ENCODE data around the gene BRF1.

GRCh38 chr14:105332350-105332874 is 31.6 kb upstream of the BRF1 start:
- TF ChIP-seq CTCF (IDR thresholded peaks at IDR 0.05; ENCODE audit: insufficient read depth, low read length, poor library complexity, severe bottlenecking) (no peak), EZH2phosphoT487 (conservative IDR thresholded peaks at IDR 0.05; ENCODE audit: low read length) (no peak)

All from SU-DHL-6 (cell line).